Measurements from ENCODE around the gene PTPRN2. TPM values are rescaled to one million over a fixed set of nuclear protein-coding genes. Genes with fewer than 3 reads are reported as not detected.

Gene PTPRN2
- total and polyA plus RNA-seq, 2 of the 13 experiments (the other 11 are each of a cell fraction or from before 2014, with no cell fraction given) = 2.5 to 24.2 TPM

DNA sequence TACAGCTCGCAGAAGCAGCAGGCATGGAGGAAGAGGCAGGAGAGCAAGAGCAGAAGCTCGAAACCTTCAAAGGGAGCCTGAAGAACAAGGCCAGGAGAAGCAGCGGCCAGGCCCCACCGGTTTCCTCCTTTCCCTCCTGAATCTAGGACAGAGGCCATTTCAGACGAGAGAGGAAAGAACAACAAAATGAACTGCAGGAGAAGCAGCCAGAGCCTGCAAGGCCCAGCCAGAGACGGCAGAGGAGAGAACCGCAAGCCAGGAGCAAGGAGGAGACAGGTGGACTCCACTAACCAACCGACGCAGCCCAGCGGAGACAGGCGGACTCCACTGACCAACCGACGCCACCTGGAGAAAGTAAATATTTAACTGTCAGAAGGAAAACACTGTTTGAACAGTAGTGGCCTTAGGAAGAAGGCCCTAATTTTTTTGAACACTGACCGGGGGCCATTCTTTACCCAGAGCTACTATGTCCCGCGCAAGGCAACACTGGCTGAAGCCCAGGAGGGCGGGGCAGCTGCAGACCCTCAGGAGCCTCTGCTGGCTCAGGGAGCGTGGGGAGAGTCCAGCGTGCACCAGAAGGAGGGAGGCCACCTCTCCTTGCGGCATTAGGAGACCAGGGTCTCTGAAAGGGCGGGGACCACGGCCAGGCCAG is 559.2 kb downstream of the PTPRN2 start (continued):
- TF ChIP-seq, protein P1, sequence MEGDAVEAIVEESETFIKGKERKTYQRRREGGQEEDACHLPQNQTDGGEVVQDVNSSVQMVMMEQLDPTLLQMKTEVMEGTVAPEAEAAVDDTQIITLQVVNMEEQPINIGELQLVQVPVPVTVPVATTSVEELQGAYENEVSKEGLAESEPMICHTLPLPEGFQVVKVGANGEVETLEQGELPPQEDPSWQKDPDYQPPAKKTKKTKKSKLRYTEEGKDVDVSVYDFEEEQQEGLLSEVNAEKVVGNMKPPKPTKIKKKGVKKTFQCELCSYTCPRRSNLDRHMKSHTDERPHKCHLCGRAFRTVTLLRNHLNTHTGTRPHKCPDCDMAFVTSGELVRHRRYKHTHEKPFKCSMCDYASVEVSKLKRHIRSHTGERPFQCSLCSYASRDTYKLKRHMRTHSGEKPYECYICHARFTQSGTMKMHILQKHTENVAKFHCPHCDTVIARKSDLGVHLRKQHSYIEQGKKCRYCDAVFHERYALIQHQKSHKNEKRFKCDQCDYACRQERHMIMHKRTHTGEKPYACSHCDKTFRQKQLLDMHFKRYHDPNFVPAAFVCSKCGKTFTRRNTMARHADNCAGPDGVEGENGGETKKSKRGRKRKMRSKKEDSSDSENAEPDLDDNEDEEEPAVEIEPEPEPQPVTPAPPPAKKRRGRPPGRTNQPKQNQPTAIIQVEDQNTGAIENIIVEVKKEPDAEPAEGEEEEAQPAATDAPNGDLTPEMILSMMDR (CRISPR knock-in tag; IDR thresholded peaks at IDR 0.05) = peak; percentile 66
- TF ChIP-seq ZEB1 (IDR thresholded peaks at IDR 0.05; ENCODE audit: insufficient replicate concordance, low read depth) = peak; percentile 55
- TF ChIP-seq, protein P2, sequence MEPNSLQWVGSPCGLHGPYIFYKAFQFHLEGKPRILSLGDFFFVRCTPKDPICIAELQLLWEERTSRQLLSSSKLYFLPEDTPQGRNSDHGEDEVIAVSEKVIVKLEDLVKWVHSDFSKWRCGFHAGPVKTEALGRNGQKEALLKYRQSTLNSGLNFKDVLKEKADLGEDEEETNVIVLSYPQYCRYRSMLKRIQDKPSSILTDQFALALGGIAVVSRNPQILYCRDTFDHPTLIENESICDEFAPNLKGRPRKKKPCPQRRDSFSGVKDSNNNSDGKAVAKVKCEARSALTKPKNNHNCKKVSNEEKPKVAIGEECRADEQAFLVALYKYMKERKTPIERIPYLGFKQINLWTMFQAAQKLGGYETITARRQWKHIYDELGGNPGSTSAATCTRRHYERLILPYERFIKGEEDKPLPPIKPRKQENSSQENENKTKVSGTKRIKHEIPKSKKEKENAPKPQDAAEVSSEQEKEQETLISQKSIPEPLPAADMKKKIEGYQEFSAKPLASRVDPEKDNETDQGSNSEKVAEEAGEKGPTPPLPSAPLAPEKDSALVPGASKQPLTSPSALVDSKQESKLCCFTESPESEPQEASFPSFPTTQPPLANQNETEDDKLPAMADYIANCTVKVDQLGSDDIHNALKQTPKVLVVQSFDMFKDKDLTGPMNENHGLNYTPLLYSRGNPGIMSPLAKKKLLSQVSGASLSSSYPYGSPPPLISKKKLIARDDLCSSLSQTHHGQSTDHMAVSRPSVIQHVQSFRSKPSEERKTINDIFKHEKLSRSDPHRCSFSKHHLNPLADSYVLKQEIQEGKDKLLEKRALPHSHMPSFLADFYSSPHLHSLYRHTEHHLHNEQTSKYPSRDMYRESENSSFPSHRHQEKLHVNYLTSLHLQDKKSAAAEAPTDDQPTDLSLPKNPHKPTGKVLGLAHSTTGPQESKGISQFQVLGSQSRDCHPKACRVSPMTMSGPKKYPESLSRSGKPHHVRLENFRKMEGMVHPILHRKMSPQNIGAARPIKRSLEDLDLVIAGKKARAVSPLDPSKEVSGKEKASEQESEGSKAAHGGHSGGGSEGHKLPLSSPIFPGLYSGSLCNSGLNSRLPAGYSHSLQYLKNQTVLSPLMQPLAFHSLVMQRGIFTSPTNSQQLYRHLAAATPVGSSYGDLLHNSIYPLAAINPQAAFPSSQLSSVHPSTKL (CRISPR knock-in tag; IDR thresholded peaks at IDR 0.05) = peak; percentile 34
- TF ChIP-seq, protein P3, sequence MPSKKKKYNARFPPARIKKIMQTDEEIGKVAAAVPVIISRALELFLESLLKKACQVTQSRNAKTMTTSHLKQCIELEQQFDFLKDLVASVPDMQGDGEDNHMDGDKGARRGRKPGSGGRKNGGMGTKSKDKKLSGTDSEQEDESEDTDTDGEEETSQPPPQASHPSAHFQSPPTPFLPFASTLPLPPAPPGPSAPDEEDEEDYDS (CRISPR knock-in tag; IDR thresholded peaks at IDR 0.05) = peak; percentile 44; the same call in 1 of the 2 replicates
- TF ChIP-seq, protein P4, sequence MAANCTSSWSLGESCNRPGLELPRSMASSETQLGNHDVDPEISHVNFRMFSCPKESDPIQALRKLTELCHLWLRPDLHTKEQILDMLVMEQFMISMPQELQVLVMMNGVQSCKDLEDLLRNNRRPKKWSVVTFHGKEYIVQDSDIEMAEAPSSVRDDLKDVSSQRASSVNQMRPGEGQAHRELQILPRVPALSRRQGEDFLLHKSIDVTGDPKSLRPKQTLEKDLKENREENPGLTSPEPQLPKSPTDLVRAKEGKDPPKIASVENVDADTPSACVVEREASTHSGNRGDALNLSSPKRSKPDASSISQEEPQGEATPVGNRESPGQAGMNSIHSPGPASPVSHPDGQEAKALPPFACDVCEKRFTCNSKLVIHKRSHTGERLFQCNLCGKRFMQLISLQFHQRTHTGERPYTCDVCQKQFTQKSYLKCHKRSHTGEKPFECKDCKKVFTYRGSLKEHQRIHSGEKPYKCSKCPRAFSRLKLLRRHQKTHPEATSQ (CRISPR knock-in tag; IDR thresholded peaks at IDR 0.05; ENCODE audit: borderline replicate concordance) = no peak
- TF ChIP-seq RORA (CRISPR knock-in tag; IDR thresholded peaks at IDR 0.05) = no peak
- TF ChIP-seq ZNF343 (CRISPR knock-in tag; IDR thresholded peaks at IDR 0.05) = 0 out of 2 replicates have a peak, but pooled peaks have one; percentile 51
- TF ChIP-seq SALL1 (CRISPR knock-in tag; IDR thresholded peaks at IDR 0.05) = peak; percentile 68
- TF ChIP-seq ZNF761 (CRISPR knock-in tag; conservative IDR thresholded peaks at IDR 0.05) = peak; percentile 54; the same call in 1 of the 2 replicates
- TF ChIP-seq, protein P5, sequence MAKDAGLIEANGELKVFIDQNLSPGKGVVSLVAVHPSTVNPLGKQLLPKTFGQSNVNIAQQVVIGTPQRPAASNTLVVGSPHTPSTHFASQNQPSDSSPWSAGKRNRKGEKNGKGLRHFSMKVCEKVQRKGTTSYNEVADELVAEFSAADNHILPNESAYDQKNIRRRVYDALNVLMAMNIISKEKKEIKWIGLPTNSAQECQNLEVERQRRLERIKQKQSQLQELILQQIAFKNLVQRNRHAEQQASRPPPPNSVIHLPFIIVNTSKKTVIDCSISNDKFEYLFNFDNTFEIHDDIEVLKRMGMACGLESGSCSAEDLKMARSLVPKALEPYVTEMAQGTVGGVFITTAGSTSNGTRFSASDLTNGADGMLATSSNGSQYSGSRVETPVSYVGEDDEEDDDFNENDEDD (CRISPR knock-in tag; IDR thresholded peaks at IDR 0.05; ENCODE audit: borderline replicate concordance) = peak; percentile 19; the same call in 1 of the 2 replicates
- peak; percentile 62 for TF ChIP-seq FOXA3 (CRISPR knock-in tag; IDR thresholded peaks at IDR 0.05)
- TF ChIP-seq PRMT3 (CRISPR knock-in tag; IDR thresholded peaks at IDR 0.05; ENCODE audit: borderline replicate concordance, low read depth) = 0 out of 2 replicates have a peak, but pooled peaks have one; percentile 43
- 0 out of 2 replicates have a peak, but pooled peaks have one; percentile 10 for TF ChIP-seq RBFOX2 (IDR thresholded peaks at IDR 0.05; ENCODE audit: low read depth, low read length)
- TF ChIP-seq JDP2 (CRISPR knock-in tag; IDR thresholded peaks at IDR 0.05; ENCODE audit: borderline replicate concordance) = no peak
- TF ChIP-seq, protein P6, sequence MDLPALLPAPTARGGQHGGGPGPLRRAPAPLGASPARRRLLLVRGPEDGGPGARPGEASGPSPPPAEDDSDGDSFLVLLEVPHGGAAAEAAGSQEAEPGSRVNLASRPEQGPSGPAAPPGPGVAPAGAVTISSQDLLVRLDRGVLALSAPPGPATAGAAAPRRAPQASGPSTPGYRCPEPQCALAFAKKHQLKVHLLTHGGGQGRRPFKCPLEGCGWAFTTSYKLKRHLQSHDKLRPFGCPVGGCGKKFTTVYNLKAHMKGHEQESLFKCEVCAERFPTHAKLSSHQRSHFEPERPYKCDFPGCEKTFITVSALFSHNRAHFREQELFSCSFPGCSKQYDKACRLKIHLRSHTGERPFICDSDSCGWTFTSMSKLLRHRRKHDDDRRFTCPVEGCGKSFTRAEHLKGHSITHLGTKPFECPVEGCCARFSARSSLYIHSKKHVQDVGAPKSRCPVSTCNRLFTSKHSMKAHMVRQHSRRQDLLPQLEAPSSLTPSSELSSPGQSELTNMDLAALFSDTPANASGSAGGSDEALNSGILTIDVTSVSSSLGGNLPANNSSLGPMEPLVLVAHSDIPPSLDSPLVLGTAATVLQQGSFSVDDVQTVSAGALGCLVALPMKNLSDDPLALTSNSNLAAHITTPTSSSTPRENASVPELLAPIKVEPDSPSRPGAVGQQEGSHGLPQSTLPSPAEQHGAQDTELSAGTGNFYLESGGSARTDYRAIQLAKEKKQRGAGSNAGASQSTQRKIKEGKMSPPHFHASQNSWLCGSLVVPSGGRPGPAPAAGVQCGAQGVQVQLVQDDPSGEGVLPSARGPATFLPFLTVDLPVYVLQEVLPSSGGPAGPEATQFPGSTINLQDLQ (CRISPR knock-in tag; IDR thresholded peaks at IDR 0.05) = peak; percentile 32; the same call in 1 of the 2 replicates
- TF ChIP-seq SRF (IDR thresholded peaks at IDR 0.05; ENCODE audit: low read depth, low read length) = no peak
